HG03469 (cell line): Measurements from ENCODE around the gene SFMBT1.

Experiments used
- ATAC-seq: cut with Tn5 transposase; IDR thresholded peaks from one replicate; pipeline ENCODE4 v1.9.1; 2021; ENCODE audit warnings: mild to moderate bottlenecking, moderate library complexity, moderate number of reproducible peaks; ENCODE audit not compliant: unreplicated experiment

The SFMBT1 gene

GRCh38 chr3:52890735-52891134 lies 155.1 kb downstream of the SFMBT1 start:
- ATAC-seq = no peak

DNA sequence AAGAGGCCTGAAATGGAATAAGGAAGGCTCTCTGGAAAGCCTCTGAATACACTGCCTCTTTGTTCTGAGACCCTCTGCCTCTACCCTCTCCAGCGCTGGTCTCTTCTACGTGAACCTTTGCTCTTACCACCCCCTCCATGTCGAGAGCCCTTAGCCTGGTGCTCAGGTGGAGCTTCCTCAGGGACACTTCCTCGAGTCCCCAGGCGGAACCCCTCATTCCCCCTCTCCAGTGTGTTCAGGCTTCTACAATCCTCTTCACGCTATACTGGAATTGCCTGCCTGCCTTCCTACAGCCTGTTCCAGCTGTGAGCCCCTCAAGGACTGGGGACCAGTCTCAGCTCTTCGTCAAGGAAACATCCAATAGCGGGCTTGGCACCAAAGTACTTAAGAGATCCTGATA lies 156.0 kb downstream of the SFMBT1 start:
- ATAC-seq = no peak

- ATAC-seq = no peak
Measured at GRCh38 chr3:52887166-52887565, 158.7 kb downstream of the SFMBT1 start.

DNA sequence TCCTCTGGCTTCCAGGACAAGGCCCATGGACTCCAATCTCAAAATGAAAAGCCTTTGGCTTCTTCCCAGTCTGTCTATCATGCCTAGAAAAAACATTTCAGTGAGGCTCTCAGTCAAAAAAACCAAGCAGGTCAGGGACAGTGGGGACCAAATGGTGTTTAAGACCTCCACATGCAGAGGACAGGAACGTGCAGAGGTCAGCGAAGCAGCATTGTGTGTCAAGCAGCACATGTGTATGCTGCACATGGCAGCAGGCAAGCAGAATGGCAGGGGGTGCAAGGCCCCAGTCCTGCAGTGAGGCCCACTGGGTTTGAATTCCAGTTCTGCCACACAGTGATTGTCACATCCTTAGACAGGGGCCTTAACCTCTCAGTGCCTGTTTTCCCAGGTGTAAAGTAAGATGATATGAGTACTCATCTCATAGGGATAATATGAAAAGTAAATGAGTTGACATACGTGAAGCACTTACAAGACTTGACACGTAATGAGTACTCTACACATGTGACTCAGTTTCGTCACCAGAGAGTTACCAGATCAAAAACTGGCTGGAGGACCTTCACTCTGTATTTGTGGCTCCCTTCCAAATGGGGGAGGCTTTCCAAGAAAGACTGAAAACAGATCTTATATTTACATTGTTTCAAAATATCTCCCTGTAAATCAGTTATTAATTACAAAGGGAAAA lies 159.7 kb downstream of the SFMBT1 start:
- no peak for ATAC-seq

DNA sequence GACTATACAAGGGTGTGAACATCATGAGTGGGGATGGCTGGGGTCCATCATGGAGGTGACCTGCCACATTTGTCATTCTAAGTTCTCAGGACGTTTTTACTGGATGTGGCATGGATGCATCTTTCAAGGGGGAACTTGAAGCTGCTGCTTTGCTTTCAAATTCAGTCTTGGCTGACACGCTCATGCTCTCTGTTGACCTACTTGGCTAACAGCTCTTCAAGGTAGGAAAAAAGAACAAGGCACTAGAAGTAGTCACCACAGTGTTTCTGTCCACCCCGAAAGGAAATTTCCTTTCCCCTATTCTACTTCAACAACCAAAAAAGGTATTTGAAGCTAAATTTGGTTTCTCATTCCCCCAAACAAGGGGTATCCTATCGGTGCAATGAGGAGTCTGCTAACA lies 163.5 kb downstream of the SFMBT1 start:
- no peak for ATAC-seq

- ATAC-seq = no peak
Measured at GRCh38 chr3:52881871-52882270, 164.0 kb downstream of the SFMBT1 start.

- ATAC-seq = no peak
Measured at GRCh38 chr3:52880474-52880873, 165.4 kb downstream of the SFMBT1 start.

GRCh38 chr3:52880047-52880446 lies 165.8 kb downstream of the SFMBT1 start:
- no peak for ATAC-seq

DNA sequence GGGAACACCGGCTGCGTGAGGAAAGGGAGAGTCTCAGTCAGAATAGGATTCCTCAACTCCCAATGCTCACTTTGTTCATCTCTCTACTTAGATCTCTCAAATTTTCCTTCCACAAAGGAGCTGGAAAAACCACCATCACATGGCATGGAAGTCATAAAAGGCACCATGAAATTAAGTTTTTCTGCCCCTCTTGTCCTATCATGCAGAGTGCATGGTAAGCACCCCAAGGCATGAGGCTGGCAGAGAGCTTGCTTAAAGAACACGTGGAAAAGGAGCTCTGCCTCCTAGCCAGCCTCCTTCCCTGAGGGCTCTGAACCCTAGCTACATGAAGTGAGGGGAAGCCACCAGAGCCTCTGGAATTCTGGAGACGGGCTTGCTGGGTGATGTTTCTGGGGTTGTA lies 166.3 kb downstream of the SFMBT1 start:
- ATAC-seq = no peak

- no peak for ATAC-seq
Measured at GRCh38 chr3:52879090-52879489, 166.8 kb downstream of the SFMBT1 start.

DNA sequence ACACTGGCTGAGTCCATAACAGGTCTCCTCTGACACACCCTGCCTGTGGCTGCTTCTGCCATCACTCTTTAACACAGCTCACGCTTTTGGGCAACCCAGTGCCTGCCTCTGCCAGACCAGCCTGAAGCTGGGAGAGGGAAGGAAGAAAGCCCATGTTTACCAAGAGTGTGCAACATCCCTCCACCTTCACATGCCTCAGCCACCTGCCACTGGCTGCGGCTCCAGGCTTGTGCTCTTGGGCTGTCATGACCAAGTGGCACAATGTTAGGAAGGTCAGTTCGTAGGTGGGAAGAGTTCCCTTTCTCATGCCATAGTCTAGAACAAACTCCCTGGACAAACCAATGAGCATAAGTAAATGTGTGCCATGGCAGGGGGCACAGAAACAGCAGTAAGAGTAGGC lies 168.8 kb downstream of the SFMBT1 start:
- ATAC-seq = no peak

DNA sequence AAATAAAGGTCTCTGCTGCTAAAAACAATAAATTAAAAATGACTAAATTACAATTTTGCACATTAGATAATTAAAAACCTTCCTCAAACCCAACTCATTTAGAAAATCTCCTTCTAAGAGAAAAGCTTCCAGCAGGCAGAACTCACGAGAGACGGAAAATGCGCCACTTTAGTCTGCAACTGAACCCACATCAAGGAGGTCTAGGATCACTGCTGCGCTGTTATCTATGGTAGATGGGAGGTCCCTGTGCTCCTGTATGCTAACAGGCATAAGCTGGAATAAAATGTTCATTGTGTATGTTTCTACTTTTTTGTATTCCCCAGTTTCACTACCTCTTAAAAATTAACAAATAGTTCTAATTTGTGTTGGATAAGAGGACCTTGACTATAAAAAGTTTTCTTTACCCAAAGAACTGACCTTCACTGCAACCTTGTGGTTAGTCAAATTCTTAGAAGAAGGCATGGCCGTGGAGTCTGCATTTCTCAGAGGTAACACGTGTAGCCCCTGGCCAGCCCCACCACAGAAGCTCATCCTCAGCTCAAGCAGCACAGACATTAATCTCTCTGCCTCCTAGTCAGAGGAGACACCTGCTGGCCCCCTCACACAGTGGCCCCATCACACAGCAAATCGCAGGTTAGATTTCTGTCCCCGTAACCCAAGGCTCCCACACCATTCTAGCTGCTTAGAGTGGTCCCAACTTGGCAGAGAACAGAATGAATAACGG lies 170.8 kb downstream of the SFMBT1 start:
- ATAC-seq = no peak

DNA sequence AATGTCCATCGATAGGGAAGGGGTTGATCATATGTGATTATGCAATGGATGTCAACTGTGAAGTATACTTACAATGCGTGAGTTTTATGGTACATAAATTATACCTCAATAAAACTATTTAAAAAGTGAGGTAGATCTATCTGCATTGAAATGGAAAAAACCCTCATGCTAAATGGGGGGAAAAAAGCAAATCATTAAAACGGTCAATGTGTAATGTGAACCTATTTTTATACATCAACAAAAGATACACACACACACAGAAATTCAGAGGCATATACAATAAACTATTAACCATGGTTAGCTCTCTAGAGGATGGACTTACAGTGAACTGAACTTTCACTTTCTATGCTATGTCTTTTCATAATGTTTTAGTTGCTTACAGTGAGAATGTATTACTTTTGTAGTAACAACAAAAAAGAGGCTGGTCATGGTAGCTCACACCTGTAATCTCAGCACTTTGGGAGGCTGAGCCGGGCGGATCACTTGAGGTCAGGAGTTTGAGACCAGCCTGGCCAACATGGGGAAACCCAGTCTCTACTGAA lies 171.6 kb downstream of the SFMBT1 start:
- no peak for ATAC-seq

GRCh38 chr3:52873433-52874159 lies 172.3 kb downstream of the SFMBT1 start:
- ATAC-seq = no peak

GRCh38 chr3:52872245-52872644 lies 173.6 kb downstream of the SFMBT1 start:
- ATAC-seq = no peak

DNA sequence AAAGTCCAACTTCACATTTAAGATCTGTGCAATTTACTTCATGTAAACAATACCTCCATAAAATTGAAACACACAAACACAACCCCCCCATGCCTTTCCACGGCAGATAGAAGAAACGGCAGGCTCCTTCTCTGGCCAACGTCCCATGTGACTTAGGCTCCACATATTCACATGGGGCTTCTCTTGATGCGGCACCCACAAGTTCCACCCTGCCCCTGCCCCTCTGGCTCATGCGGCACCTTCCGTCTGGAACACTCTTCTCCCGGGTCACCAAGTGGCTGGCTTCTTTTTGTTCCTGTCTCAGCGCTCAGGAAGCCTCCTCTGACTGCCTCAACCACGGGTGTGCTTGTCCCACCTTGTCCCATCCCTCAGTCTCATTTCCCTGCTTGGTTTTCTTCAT lies 174.1 kb downstream of the SFMBT1 start:
- no peak for ATAC-seq

GRCh38 chr3:52870471-52870870 lies 175.4 kb downstream of the SFMBT1 start:
- no peak for ATAC-seq

DNA sequence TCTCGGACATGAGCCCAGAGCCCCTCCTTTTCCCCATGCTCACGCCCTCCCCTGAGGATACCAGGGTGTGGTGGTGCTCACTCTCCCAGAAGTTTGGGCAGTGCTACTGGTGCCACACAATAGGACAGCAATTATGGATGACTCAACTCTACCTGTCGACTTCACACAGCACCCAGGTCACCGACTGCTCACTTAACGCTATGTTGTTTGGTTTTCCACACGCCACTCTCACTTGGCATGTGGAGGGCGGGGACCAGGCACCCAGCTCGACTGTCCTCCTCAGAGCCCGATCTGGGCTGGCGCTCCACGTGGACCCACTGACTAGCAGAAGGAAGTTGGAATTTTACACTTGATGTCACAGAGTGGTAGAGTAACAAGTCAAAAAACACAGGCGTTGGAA lies 179.4 kb downstream of the SFMBT1 start:
- ATAC-seq = no peak

DNA sequence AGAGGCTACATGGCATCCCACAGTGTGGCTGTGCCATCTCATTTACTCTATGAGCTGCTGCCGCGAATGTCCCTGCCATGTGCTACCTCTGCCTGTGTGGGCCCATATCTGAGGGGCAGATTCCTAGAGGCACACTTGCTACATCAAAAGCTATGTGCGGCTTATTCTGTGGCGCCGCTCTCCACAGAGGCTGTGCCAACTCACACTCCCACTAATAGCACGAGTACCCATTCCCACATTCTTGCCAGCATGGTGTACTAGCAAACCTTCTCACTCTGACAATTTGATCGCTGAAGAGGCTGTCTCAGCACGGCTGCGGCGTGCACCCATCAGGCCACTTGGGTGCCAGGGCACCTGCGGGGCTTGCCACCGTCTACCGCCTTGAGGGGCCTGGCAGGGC lies 179.9 kb downstream of the SFMBT1 start:
- no peak for ATAC-seq

DNA sequence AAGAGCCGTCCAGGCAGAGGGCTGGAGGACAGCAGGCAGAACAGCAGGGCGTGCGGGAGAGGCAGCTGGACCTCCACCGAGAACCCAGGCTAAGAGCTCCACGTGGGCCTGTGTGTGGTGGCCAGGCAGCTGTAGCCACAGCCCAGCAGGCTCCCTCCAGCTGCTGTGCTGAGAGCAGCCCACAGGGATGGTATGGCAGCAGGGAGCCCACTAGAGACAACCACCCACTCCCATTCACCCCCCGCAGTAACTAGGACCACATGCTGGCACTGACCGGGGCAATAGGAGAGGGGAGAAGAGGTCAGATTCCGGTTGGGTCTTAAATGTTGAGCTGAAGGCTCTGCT lies 185.5 kb downstream of the SFMBT1 start:
- no peak for ATAC-seq

GRCh38 chr3:52859686-52860423 lies 186.0 kb downstream of the SFMBT1 start:
- ATAC-seq = no peak
